HepG2 (cell line): ENCODE measurements around the gene TAB2. TPM values are rescaled to one million over a fixed set of nuclear protein-coding genes. Genes with fewer than 3 reads are reported as not detected.

Source experiments
- CAMTA2 ChIP-seq: sonication (generic); formaldehyde crosslinking; IDR thresholded peaks from 2 replicates; pipeline ENCODE4 v1.4.0; 2020; ENCODE audit warnings: mild to moderate bottlenecking, missing genetic modification reagents, borderline replicate concordance
- CBX1 ChIP-seq: IDR thresholded peaks from one replicate; pipeline ENCODE4 v1.6.1; 2016; ENCODE audit warnings: antibody characterized with exemption, low read depth
- GTF3A ChIP-seq: sonication (generic); formaldehyde crosslinking; conservative IDR thresholded peaks from 2 replicates; pipeline ENCODE4 v1.4.0; 2020; ENCODE audit warnings: mild to moderate bottlenecking, missing genetic modification reagents
- HMG20A ChIP-seq: IDR thresholded peaks from 2 replicates; pipeline ENCODE4 v1.6.1; 2016; ENCODE audit warnings: borderline replicate concordance
- HNRNPUL1 ChIP-seq: fragments of 200-400 bp; formaldehyde crosslinking; IDR thresholded peaks from 2 replicates; pipeline ENCODE4 v1.6.1; 2017; ENCODE audit warnings: low read depth, mild to moderate bottlenecking, low read length, moderate library complexity
- NBN ChIP-seq: fragments of 450-650 bp; conservative IDR thresholded peaks from 2 replicates; pipeline ENCODE4 v1.6.1; 2017
- RCOR2 ChIP-seq: IDR thresholded peaks from 2 replicates; pipeline ENCODE4 v1.6.1; 2016; ENCODE audit warnings: missing biosample characterization, missing genetic modification reagents
- SMAD3 ChIP-seq: sonication (generic); formaldehyde crosslinking; IDR thresholded peaks from 2 replicates; pipeline ENCODE4 v1.4.0; 2020; ENCODE audit warnings: missing genetic modification reagents
- TIGD3 ChIP-seq: sonication (generic); formaldehyde crosslinking; IDR thresholded peaks from 2 replicates; pipeline ENCODE4 v1.5.1; 2020; ENCODE audit warnings: mild to moderate bottlenecking, missing genetic modification reagents, borderline replicate concordance
- ZFP41 ChIP-seq: sonication (generic); formaldehyde crosslinking; IDR thresholded peaks from 2 replicates; pipeline ENCODE4 v1.4.0; 2020; ENCODE audit warnings: mild to moderate bottlenecking, missing genetic modification reagents, borderline replicate concordance
- ZNF12 ChIP-seq: sonication (generic); formaldehyde crosslinking; IDR thresholded peaks from 2 replicates; pipeline ENCODE4 v1.5.0; 2020; ENCODE audit warnings: missing genetic modification reagents
- ZNF18 ChIP-seq: sonication (generic); formaldehyde crosslinking; IDR thresholded peaks from 2 replicates; pipeline ENCODE4 v1.8.0; 2022; ENCODE audit warnings: mild to moderate bottlenecking, missing genetic modification reagents; ENCODE audit not compliant: insufficient replicate concordance
- ZNF574 ChIP-seq: sonication (generic); formaldehyde crosslinking; IDR thresholded peaks from 2 replicates; pipeline ENCODE4 v1.4.0; 2020; ENCODE audit warnings: missing genetic modification reagents
- ZNF607 ChIP-seq: sonication (generic); formaldehyde crosslinking; IDR thresholded peaks from 2 replicates; pipeline ENCODE4 v1.5.1; 2020; ENCODE audit warnings: missing genetic modification reagents, mild to moderate bottlenecking, borderline replicate concordance
- ZNF609 ChIP-seq: sonication (generic); formaldehyde crosslinking; IDR thresholded peaks from 2 replicates; pipeline ENCODE4 v1.4.0; 2020; ENCODE audit warnings: mild to moderate bottlenecking, missing genetic modification reagents, borderline replicate concordance
- ZNF652 ChIP-seq: IDR thresholded peaks from 2 replicates; pipeline ENCODE4 v1.6.1; 2016; ENCODE audit warnings: low read depth, borderline replicate concordance
- ZNF720 ChIP-seq: sonication (generic); formaldehyde crosslinking; IDR thresholded peaks from 2 replicates; pipeline ENCODE4 v1.4.0; 2020; ENCODE audit warnings: missing genetic modification reagents
- ZNF841 ChIP-seq: sonication (generic); formaldehyde crosslinking; IDR thresholded peaks from 2 replicates; pipeline ENCODE4 v1.8.1; 2023; ENCODE audit warnings: missing genetic modification reagents, borderline replicate concordance
- polyA plus RNA-seq, 8 experiments: library from polyadenylated mRNA; depleted of rRNA in 3 of 8; stranded (reverse) in 7 of 8; unstranded in 1 of 8; fragments of >200 nt; fragmentation: Illumina TruSeq in 4 of 8; extraction: Trizol in 4 of 8; gene quantifications; 2 replicates each; pipeline versions ENCODE4 v1.2.1 to v1.2.3, GENCODE V29; 2011 to 2016; ENCODE audit warnings: low read depth in 4 of 8, missing spikeins in 1 of 8, mixed read lengths in 1 of 8; ENCODE audit not compliant: insufficient read depth in 1 of 8
- total RNA-seq, 5 experiments: library from RNA; depleted of rRNA; stranded (reverse); fragments of >200 nt; fragmentation: Illumina TruSeq; extraction: Trizol; gene quantifications; 2 replicates each; pipeline ENCODE4 v1.2.3, GENCODE V29; 2016; ENCODE audit warnings: low read depth in 1 of 5

TAB2 gene
- total and polyA plus RNA-seq, 2 of the 13 experiments (the other 11 are each of a cell fraction or from before 2014, with no cell fraction given), result 23.7 to 50.2 TPM

- TF ChIP-seq ZNF574 (CRISPR knock-in tag) (peak; percentile 88), HNRNPUL1 (no peak), ZNF18 (no peak), HMG20A (CRISPR knock-in tag) (no peak), SMAD3 (CRISPR knock-in tag) (no peak), ZNF841 (CRISPR knock-in tag) (0 out of 2 replicates have a peak, but pooled peaks have one; percentile 48), RCOR2 (CRISPR knock-in tag) (no peak), ZFP41 (CRISPR knock-in tag) (peak; percentile 25; the same call in 1 of the 2 replicates), ZNF720 (no peak), CBX1 (peak; percentile 68), ZNF12 (CRISPR knock-in tag) (0 out of 2 replicates have a peak, but pooled peaks have one; percentile 22), NBN (no peak), ZNF607 (CRISPR knock-in tag) (no peak), TIGD3 (no peak), GTF3A (CRISPR knock-in tag) (0 out of 2 replicates have a peak, but pooled peaks have one; percentile 26), CAMTA2 (CRISPR knock-in tag) (peak; percentile 85; the same call in 1 of the 2 replicates), ZNF609 (peak; percentile 67; the same call in 1 of the 2 replicates), ZNF652 (CRISPR knock-in tag) (no peak)
Observed at GRCh38 chr6:149316740-149317643, 520 bp upstream of the TAB2 start (continued).
